ENCODE measurements around the gene RABGAP1L. TPM values are rescaled to one million over a fixed set of nuclear protein-coding genes. Genes with fewer than 3 reads are reported as not detected.

Gene RABGAP1L
- total and polyA plus RNA-seq, 2 donors (not counting 3 experiments of a cell fraction or from before 2014, with no cell fraction given) = 6.4 to 22.2 TPM

- Histone ChIP-seq H4K20me1 (replicated peaks; ENCODE audit: control insufficient read depth, extremely low read depth, insufficient read depth, low read length) (no peaks in the 10 kb centered on the region), H3K27ac (ENCODE audit: insufficient read depth, low read depth, low read length) (no peak overlapping the region), H3K4me3 (replicated peaks in 1 of 3; ENCODE audit: insufficient read depth in 1 of 3, low read depth in 1 of 3, low read length in 3 of 3) (no peak overlapping the region), H3K9me1 (replicated peaks; ENCODE audit: control insufficient read depth, extremely low read depth, insufficient read depth, low read length) (no peaks in the 10 kb centered on the region), H2AFZ (ENCODE audit: low read depth, low read length) (no peak overlapping the region), H3K79me2 (ENCODE audit: control insufficient read depth, insufficient read depth, low read length) (no peaks in the 10 kb centered on the region), H3K4me1 (ENCODE audit: control insufficient read depth, extremely low read depth, insufficient read depth, low read length) (no peaks in the 10 kb centered on the region), H3K9ac (replicated peaks; ENCODE audit: extremely low read depth, insufficient read depth, low read length) (no peak overlapping the region), H3K27me3 (ENCODE audit: control insufficient read depth in 2 of 2, insufficient read depth in 2 of 2, low read length in 2 of 2) (no peaks in the 10 kb centered on the region), H3K4me2 (ENCODE audit: insufficient read depth, low read length) (no peak overlapping the region), H3K9me3 (replicated peaks; ENCODE audit: control insufficient read depth, insufficient read depth, low read length) (no peaks in the 10 kb centered on the region), H3K36me3 (ENCODE audit: control insufficient read depth in 2 of 2, extremely low read depth in 1 of 2, insufficient read depth in 2 of 2, low read length in 2 of 2) (no peaks in the 10 kb centered on the region)
- BruUV-seq (replicated peaks) = no TSS peak
- no peak for DNase-seq (ENCODE audit: low read depth, low spot score)
- intact Hi-C loops (cut with micrococcal nuclease) = no loop called here
- no peak for FAIRE-seq
- ChIA-PET POLR2A (no interaction called here), CTCF (no interaction called here)
- dilution Hi-C loops (cut with MboI; ENCODE audit: extremely low pct_ligation_motif_present, low sequenced_read_pairs) = no loop called here
- TF ChIP-seq MAX (IDR thresholded peaks at IDR 0.05; ENCODE audit: insufficient read depth, insufficient read length) (no peak), MYC (IDR thresholded peaks at IDR 0.05; ENCODE audit: low read depth, low read length) (no peak), POLR2AphosphoS5 (IDR thresholded peaks at IDR 0.05; ENCODE audit: insufficient read depth, low read depth, low read length) (no peak), JUN (IDR thresholded peaks at IDR 0.05; ENCODE audit: borderline replicate concordance, insufficient read depth, insufficient read length, low read depth) (no peak), EZH2 (IDR thresholded peaks at IDR 0.05; ENCODE audit: borderline replicate concordance, low read depth, low read length, severe bottlenecking) (no peak), GATA2 (IDR thresholded peaks at IDR 0.05; ENCODE audit: insufficient read depth, insufficient read length, low read depth, low read length) (no peak), POLR2A (IDR thresholded peaks at IDR 0.05; ENCODE audit: low read depth, low read length) (no peak), FOS (IDR thresholded peaks at IDR 0.05; ENCODE audit: borderline replicate concordance, insufficient read depth, low read length) (no peak), CTCF (IDR thresholded peaks at IDR 0.05; ENCODE audit: extremely low read depth in 1 of 2, insufficient read depth in 1 of 2, low read depth in 1 of 2, low read length in 2 of 2) (no peak)
These were observed 478.2 kb downstream of the RABGAP1L start for GRCh38 chr1:174637487-174637886.

Data from endothelial cell of umbilical vein (primary cell).